GM19463 (cell line): Measurements from ENCODE around the gene CD81.
A peak's percentile ranks its signal among the peaks of the same experiment; 100 is the strongest.

Experiments
- ATAC-seq: cut with Tn5 transposase; IDR thresholded peaks from one replicate; pipeline ENCODE4 v1.9.1; 2021; ENCODE audit warnings: mild to moderate bottlenecking, moderate library complexity; ENCODE audit not compliant: unreplicated experiment

Gene CD81

GRCh38 chr11:2417856-2418692 lies 41.0 kb downstream of the CD81 start:
- ATAC-seq, result no peak

- no peak for ATAC-seq
These were observed 41.7 kb downstream of the CD81 start for GRCh38 chr11:2418693-2419360.

GRCh38 chr11:2419638-2420501 lies 42.8 kb downstream of the CD81 start:
- ATAC-seq, result no peak

- ATAC-seq, result peak; percentile 70
These were observed 43.6 kb downstream of the CD81 start for GRCh38 chr11:2420502-2421225.

- no peak for ATAC-seq
These were observed 44.3 kb downstream of the CD81 start for GRCh38 chr11:2421226-2421994.

GRCh38 chr11:2421996-2422395 lies 44.9 kb downstream of the CD81 start:
- ATAC-seq, result no peak

- no peak for ATAC-seq
These were observed 45.5 kb downstream of the CD81 start for GRCh38 chr11:2422461-2423156.

- ATAC-seq, result no peak
These were observed 46.3 kb downstream of the CD81 start for GRCh38 chr11:2423157-2424025.

- ATAC-seq, result no peak
These were observed 47.8 kb downstream of the CD81 start for GRCh38 chr11:2424811-2425495.

GRCh38 chr11:2425506-2425905 lies 48.4 kb downstream of the CD81 start:
- no peak for ATAC-seq

- ATAC-seq, result no peak
These were observed 49.1 kb downstream of the CD81 start for GRCh38 chr11:2426221-2426620.

- ATAC-seq, result no peak
These were observed 49.9 kb downstream of the CD81 start for GRCh38 chr11:2426826-2427521.

- no peak for ATAC-seq
These were observed 50.7 kb downstream of the CD81 start for GRCh38 chr11:2427721-2428321.

- no peak for ATAC-seq
These were observed 51.2 kb downstream of the CD81 start for GRCh38 chr11:2428322-2428795.

GRCh38 chr11:2431395-2431794 lies 54.3 kb downstream of the CD81 start:
- no peak for ATAC-seq

- no peak for ATAC-seq
These were observed 55.1 kb downstream of the CD81 start for GRCh38 chr11:2432171-2432621.

GRCh38 chr11:2432628-2433071 lies 55.5 kb downstream of the CD81 start:
- no peak for ATAC-seq
